H9 (cell line): ENCODE measurements around the gene MCRIP2. TPM values are rescaled to one million over a fixed set of nuclear protein-coding genes. Genes with fewer than 3 reads are reported as not detected.

Experiments
- DNase-seq: peaks from one replicate; pipeline ENCODE4 v3.0.0-alpha.2; 2017
- H2AFZ ChIP-seq: one replicate; pipeline ENCODE4 v1.6.1; 2013; ENCODE audit warnings: mild to moderate bottlenecking, low read length, control low read depth, moderate library complexity
- H2AK5ac ChIP-seq: 2 replicates; pipeline ENCODE4 v1.6.1; 2013; ENCODE audit warnings: low read length, control low read depth, mixed read lengths; ENCODE audit not compliant: insufficient read length
- H2BK120ac ChIP-seq: one replicate; pipeline ENCODE4 v1.6.1; 2013; ENCODE audit warnings: low read depth, mild to moderate bottlenecking, low read length, control low read depth, inconsistent platforms; ENCODE audit not compliant: poor library complexity, severe bottlenecking
- H2BK12ac ChIP-seq: 2 replicates; pipeline ENCODE4 v1.6.1; 2013; ENCODE audit warnings: low read length, control low read depth, mixed read lengths, low read depth; ENCODE audit not compliant: insufficient read length
- H2BK15ac ChIP-seq: 2 replicates; pipeline ENCODE4 v1.6.1; 2013; ENCODE audit warnings: low read depth, low read length, control low read depth
- H2BK20ac ChIP-seq: one replicate; pipeline ENCODE4 v1.6.1; 2013; ENCODE audit warnings: low read depth, mild to moderate bottlenecking, low read length, control low read depth, inconsistent platforms; ENCODE audit not compliant: poor library complexity, severe bottlenecking
- H2BK5ac ChIP-seq: 2 replicates; pipeline ENCODE4 v1.6.1; 2013; ENCODE audit warnings: low read length, control low read depth, mixed read lengths; ENCODE audit not compliant: insufficient read length
- H3K14ac ChIP-seq: 2 replicates; pipeline ENCODE4 v1.6.1; 2013; ENCODE audit warnings: low read length, control low read depth; ENCODE audit not compliant: insufficient read depth
- H3K18ac ChIP-seq: 2 replicates; pipeline ENCODE4 v1.6.1; 2013; ENCODE audit warnings: low read depth, mild to moderate bottlenecking, mixed read lengths, low read length, control low read depth; ENCODE audit not compliant: insufficient read length
- H3K23ac ChIP-seq: 2 replicates; pipeline ENCODE4 v1.6.1; 2013; ENCODE audit warnings: low read length, control low read depth, mixed read lengths, low read depth; ENCODE audit not compliant: insufficient read length
- H3K23me2 ChIP-seq: 2 replicates; pipeline ENCODE4 v1.6.1; 2013; ENCODE audit warnings: low read depth, mild to moderate bottlenecking, mixed read lengths, low read length, control low read depth; ENCODE audit not compliant: insufficient read length, poor library complexity, severe bottlenecking
- H3K27ac ChIP-seq: 2 replicates; pipeline ENCODE4 v1.5.1; 2013; ENCODE audit warnings: low read length, control low read depth, mixed read lengths, low read depth; ENCODE audit not compliant: insufficient read length
- H3K27me3 ChIP-seq: 2 replicates; pipeline ENCODE4 v1.6.1; 2013; ENCODE audit warnings: low read length, control low read depth, inconsistent platforms; ENCODE audit not compliant: insufficient read depth
- H3K4ac ChIP-seq: 2 replicates; pipeline ENCODE4 v1.6.1; 2013; ENCODE audit warnings: low read depth, mild to moderate bottlenecking, control low read depth, inconsistent platforms, low read length, moderate library complexity
- H3K4me1 ChIP-seq: 2 replicates; pipeline ENCODE4 v1.6.1; 2013; ENCODE audit warnings: low read length, control low read depth, inconsistent platforms; ENCODE audit not compliant: insufficient read depth
- H3K4me2 ChIP-seq: 2 replicates; pipeline ENCODE4 v1.6.1; 2013; ENCODE audit warnings: low read length, control low read depth, mixed read lengths; ENCODE audit not compliant: insufficient read length, insufficient read depth
- H3K56ac ChIP-seq: 2 replicates; pipeline ENCODE4 v1.6.1; 2013; ENCODE audit warnings: low read depth, mild to moderate bottlenecking, mixed read lengths, low read length, control low read depth; ENCODE audit not compliant: insufficient read length
- H3K79me1 ChIP-seq: 2 replicates; pipeline ENCODE4 v1.6.1; 2013; ENCODE audit warnings: low read depth, mild to moderate bottlenecking, moderate library complexity, low read length, control low read depth, inconsistent platforms; ENCODE audit not compliant: insufficient read depth, poor library complexity, severe bottlenecking
- H3K79me2 ChIP-seq: 2 replicates; pipeline ENCODE4 v1.6.1; 2013; ENCODE audit warnings: low read length, control low read depth, inconsistent platforms; ENCODE audit not compliant: insufficient read depth
- H3K9ac ChIP-seq: 2 replicates; pipeline ENCODE4 v1.6.1; 2013; ENCODE audit warnings: low read length, control low read depth, mixed read lengths; ENCODE audit not compliant: insufficient read length; ENCODE audit errors: extremely low read depth
- H3K9me3 ChIP-seq: one replicate; pipeline ENCODE4 v1.6.1; 2013; ENCODE audit warnings: low read depth, low read length, inconsistent platforms; ENCODE audit not compliant: control insufficient read depth
- H3T11ph ChIP-seq: one replicate; pipeline ENCODE4 v1.6.1; 2013; ENCODE audit warnings: mild to moderate bottlenecking, low read length, control low read depth, inconsistent platforms
- H4K20me1 ChIP-seq: one replicate; pipeline ENCODE4 v1.6.1; 2013; ENCODE audit not compliant: control insufficient read depth, insufficient read length, insufficient read depth
- H4K5ac ChIP-seq: 2 replicates; pipeline ENCODE4 v1.6.1; 2013; ENCODE audit warnings: low read depth, mild to moderate bottlenecking, mixed read lengths, low read length, control low read depth; ENCODE audit not compliant: insufficient read length
- H4K8ac ChIP-seq: replicated peaks from 2 replicates; pipeline ENCODE4 v1.6.1; 2013; ENCODE audit warnings: low read length, control low read depth, mixed read lengths, low read depth; ENCODE audit not compliant: insufficient read length
- H4K91ac ChIP-seq: 2 replicates; pipeline ENCODE4 v1.6.1; 2013; ENCODE audit warnings: low read depth, mild to moderate bottlenecking, moderate library complexity, mixed read lengths, low read length, control low read depth; ENCODE audit not compliant: insufficient read length
- H3K27ac Mint-ChIP-seq, 3 experiments: 2 replicates in 2 of 3; 3 replicates in 1 of 3; pipeline ENCODE4 v1.8.0; 2020 to 2021; ENCODE audit warnings: mixed read lengths in 3 of 3, mild to moderate bottlenecking in 1 of 3, moderate library complexity in 1 of 3
- H3K27me3 Mint-ChIP-seq: 2 replicates; pipeline ENCODE4 v1.8.0; 2021; ENCODE audit warnings: low read depth, mild to moderate bottlenecking, moderate library complexity, mixed read lengths
- H3K36me3 Mint-ChIP-seq, 3 experiments: 2 replicates in 2 of 3; 3 replicates in 1 of 3; pipeline ENCODE4 v1.8.0; 2020 to 2021; ENCODE audit warnings: low read depth in 3 of 3, mixed read lengths in 3 of 3; ENCODE audit not compliant: insufficient read depth in 1 of 3
- H3K4me1 Mint-ChIP-seq, 2 experiments: 2 replicates each; pipeline ENCODE4 v1.8.0; 2020; ENCODE audit warnings: mixed read lengths in 2 of 2
- H3K4me3 Mint-ChIP-seq, 2 experiments: 2 replicates in 1 of 2; 3 replicates in 1 of 2; pipeline ENCODE4 v1.8.0; 2020 to 2021; ENCODE audit warnings: mild to moderate bottlenecking in 2 of 2, mixed read lengths in 2 of 2, moderate library complexity in 1 of 2
- H3K9me3 Mint-ChIP-seq, 2 experiments: 2 replicates in 1 of 2; 3 replicates in 1 of 2; pipeline ENCODE4 v1.8.0; 2020; ENCODE audit warnings: mild to moderate bottlenecking in 2 of 2, mixed read lengths in 2 of 2, moderate library complexity in 1 of 2
- CTCF ChIP-seq: fragments of 200-600 bp; sonication (generic); conservative IDR thresholded peaks from 3 replicates; pipeline ENCODE4 v1.8.0; 2021; ENCODE audit warnings: antibody characterized with exemption, mild to moderate bottlenecking
- WGBS: extraction: QIAGEN DNeasy Blood & Tissue Kit; methylation state at CpG from one replicate; pipeline ENCODE4 v1.1.7; 2013; ENCODE audit warnings: missing lambda C conversion rate, low lambda C conversion rate, mixed read lengths; ENCODE audit not compliant: insufficient read length; ENCODE audit errors: extremely low coverage; 5-methylcytosine and 5-hydroxymethylcytosine counted together
- total RNA-seq: library from RNA; stranded (reverse); gene quantifications from 2 replicates; pipeline ENCODE4 v1.2.1, GENCODE V29; 2021

The MCRIP2 gene
- total RNA-seq, 1 experiment from 2014 or later = 52.5 TPM

DNA sequence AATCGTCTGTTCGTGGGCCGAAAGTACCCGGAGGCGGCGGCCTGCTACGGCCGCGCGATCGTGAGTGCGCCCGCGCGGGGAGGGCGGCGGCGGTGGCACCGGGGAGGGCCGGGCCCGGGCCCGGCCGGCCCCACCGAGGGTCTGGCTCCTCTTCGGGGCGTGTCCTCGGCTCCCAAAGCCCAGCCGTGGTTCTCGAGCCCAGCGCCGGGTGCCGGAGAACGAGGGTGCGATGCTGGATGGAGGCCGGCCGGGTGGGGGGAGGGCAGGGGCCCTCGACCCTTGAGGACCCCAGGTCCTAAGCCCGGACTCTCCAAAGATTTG, 39.0 kb downstream of the MCRIP2 start:
- H3K4ac ChIP-seq = no peak overlapping the region
- Mint-ChIP-seq H3K36me3 (peaks cover 14 to 28% (median 26%) of the 10 kb centered on the region in 3 experiments; a peak in 6 of 7 replicates), H3K27ac (no peak overlapping the region), H3K4me3 (peak overlapping the region; percentile 81 to 86), H3K27me3 (no peaks in the 10 kb centered on the region; the same call in 1 of the 2 replicates), H3K9me3 (no peaks in the 10 kb centered on the region), H3K4me1 (peaks cover 17 to 35% of the 10 kb centered on the region in 2 experiments)
- H2BK120ac ChIP-seq = no peak overlapping the region
- no peak for DNase-seq
- H4K5ac ChIP-seq = no peak overlapping the region
- H3T11ph ChIP-seq = no peak overlapping the region
- H4K8ac ChIP-seq = no peak overlapping the region
- no peak overlapping the region for H3K56ac ChIP-seq
- H2BK12ac ChIP-seq = no peak overlapping the region
- H2AK5ac ChIP-seq = no peak overlapping the region
- peak overlapping the region; percentile 71 for H3K4me2 ChIP-seq
- H3K18ac ChIP-seq = no peak overlapping the region
- no peaks in the 10 kb centered on the region for H3K79me1 ChIP-seq
- H3K79me2 ChIP-seq = peaks cover 2% of the 10 kb centered on the region; the same call in 1 of the 2 replicates
- no peaks in the 10 kb centered on the region for H4K20me1 ChIP-seq
- no peaks in the 10 kb centered on the region for H3K4me1 ChIP-seq
- no peak overlapping the region for H3K27ac ChIP-seq
- no peak overlapping the region for H2BK5ac ChIP-seq
- no peak overlapping the region for H3K14ac ChIP-seq
- TF ChIP-seq CTCF = no peak
- H2AFZ ChIP-seq = no peak overlapping the region
- peak overlapping the region; percentile 14 for H3K9ac ChIP-seq
- WGBS = no CpG with 5 or more reads among the region's 38 CpGs
- H3K27me3 ChIP-seq = no peaks in the 10 kb centered on the region
- no peak overlapping the region for H3K23ac ChIP-seq
- H3K9me3 ChIP-seq = no peaks in the 10 kb centered on the region
- no peak overlapping the region for H2BK20ac ChIP-seq
- peaks cover 11% of the 10 kb centered on the region for H3K23me2 ChIP-seq
- H4K91ac ChIP-seq = no peak overlapping the region
- no peak overlapping the region for H2BK15ac ChIP-seq
